Amygdala (tissue), 56 donors: ENCODE data around the gene PRKAB2.
"Not testable (repeated sequence)": the region's sequence is repeated elsewhere in the genome, so short reads cannot be mapped to it uniquely, and the experiment has no call there.

ENCODE experiments used
- DNase-seq, 56 donors: peaks; one replicate each; lab custom pipeline; 2025; lab: John Stamatoyannopoulos, UW

The PRKAB2 gene

GRCh38 chr1:147177611-147178380 is 5.5 kb upstream of the PRKAB2 start:
- no peak for DNase-seq

GRCh38 chr1:147171399-147172167 is 687 bp downstream of the PRKAB2 start:
- DNase-seq: peak in 5 of 56 donors; percentile 2 to 31 (median 10)

- DNase-seq: no peak
Observed at GRCh38 chr1:147169840-147170674, 2.2 kb downstream of the PRKAB2 start.

- DNase-seq: no peak
Observed at GRCh38 chr1:147169171-147169570, 3.1 kb downstream of the PRKAB2 start.

- peak in 1 of 56 donors; percentile 7 for DNase-seq
Observed at GRCh38 chr1:147168626-147169058, 3.6 kb downstream of the PRKAB2 start.

DNA sequence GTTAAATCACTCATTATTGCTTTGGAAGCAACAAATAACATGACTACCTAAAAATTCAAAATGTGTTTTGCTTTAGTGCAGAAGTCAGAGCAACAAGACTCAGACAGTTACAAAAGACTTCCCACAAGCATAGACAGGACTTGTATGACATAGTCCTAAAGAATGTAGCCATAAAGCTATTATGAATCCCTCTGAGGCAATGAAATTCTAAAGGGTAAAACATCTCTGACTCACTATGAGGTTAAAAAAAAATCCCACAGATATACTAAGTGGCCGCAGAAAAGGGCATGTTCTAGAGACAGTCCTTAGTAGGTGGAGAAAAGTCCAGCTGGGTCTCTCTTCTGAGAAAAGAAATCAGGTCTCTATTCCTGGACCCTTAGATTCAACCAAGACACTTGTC is 4.9 kb downstream of the PRKAB2 start:
- DNase-seq: no peak

- no peak for DNase-seq
Observed at GRCh38 chr1:147163019-147163418, 9.3 kb downstream of the PRKAB2 start.

DNA sequence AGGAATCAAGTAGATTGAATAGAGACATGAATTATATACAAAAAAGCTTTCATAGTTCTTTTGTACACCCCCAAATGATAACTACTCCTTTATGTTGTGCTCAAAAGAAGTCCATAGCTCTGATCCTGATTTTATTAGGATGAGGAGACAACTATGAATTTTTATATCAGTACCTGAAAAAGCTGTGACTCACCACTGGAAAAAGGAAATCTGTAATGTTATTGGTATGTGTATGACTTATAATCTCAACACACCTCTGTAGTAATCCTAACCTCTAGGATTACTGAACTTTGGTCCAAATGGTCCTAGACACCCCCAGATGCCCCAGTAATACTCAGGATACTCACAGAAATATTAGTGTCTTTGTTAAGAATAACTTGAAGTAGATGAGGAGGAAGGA is 10.2 kb downstream of the PRKAB2 start:
- DNase-seq: no peak

- DNase-seq: not testable (repeated sequence)
Observed at GRCh38 chr1:147157116-147157515, 15.2 kb downstream of the PRKAB2 start.

DNA sequence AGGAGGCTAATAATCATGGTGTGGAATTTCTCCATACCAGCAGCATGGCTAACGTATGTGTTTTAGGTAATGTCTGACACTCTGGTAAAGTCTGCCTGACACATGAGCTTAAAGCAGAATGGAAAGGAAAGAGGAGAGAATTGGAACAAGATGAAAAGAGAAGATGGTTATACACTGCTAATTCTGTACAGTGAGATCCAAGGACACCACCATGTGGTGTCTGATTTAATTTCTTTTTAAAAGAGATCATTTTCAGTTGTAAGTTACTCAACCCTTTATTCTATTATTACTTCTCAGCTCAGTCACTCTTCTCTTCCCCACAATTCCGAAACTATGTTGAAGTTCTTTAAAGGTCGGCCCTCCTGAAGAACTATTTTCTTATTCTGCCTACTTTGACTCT is 15.6 kb downstream of the PRKAB2 start:
- no peak for DNase-seq

GRCh38 chr1:147152772-147153171 is 19.5 kb downstream of the PRKAB2 start:
- no peak for DNase-seq

- no peak for DNase-seq
Observed at GRCh38 chr1:147151244-147151643, 21.0 kb downstream of the PRKAB2 start.

DNA sequence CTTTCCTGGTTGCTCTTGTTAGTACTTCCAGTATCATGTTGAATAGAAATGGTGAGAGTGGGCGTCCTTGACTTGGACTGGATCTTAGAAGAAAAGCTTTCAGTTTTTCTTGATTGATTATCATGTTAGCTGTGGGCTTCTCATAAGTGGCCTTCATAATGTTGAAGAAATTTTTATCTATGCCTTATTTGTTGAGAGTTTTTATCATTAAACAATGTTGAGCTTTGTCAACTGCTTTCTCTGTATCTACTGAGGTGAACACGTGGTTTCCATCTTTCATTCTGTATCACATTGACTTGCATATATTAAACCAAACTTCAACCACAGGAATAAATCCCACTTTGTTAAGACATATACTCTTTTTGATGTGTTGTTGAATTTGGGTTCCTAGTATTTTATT is 29.4 kb downstream of the PRKAB2 start:
- no peak for DNase-seq

- DNase-seq: not testable (repeated sequence)
Observed at GRCh38 chr1:147130721-147131120, 41.5 kb downstream of the PRKAB2 start.

DNA sequence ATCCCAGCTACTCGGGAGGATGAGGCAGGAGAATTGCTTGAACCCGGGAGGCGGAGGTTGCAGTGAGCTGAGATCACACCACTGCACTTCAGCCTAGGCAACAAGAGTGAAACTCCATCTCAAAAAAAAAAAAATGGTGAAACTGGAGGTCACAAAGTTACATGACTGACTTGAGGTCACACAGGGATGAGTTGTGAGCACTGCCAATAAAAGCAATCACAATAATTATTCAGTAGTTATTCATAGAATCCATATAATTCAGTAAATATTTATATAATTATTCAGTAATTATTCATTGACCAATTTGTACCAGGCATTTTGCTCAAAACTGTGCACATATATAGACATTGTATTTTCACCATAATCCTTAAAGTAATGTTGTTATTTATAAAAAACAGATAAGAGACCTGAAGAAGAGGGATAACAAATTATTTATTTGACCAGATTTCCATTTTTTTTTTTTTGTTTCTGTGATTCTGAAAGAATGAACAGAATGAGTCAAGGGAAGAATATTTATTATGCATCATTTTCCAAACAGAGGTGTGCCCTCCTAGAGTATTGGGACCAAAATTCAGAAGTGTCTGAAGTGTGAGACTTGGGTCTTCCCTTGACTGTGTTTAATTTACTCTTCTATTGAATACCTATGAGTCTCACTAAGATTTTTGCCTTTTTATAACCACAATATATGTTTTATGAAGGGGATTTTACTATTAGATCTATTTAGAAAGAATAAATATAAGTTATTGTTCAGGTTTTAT is 43.0 kb downstream of the PRKAB2 start:
- DNase-seq: no peak

- DNase-seq: no peak
Observed at GRCh38 chr1:147124266-147124665, 48.0 kb downstream of the PRKAB2 start.

- no peak for DNase-seq
Observed at GRCh38 chr1:147117109-147117508, 55.2 kb downstream of the PRKAB2 start.

GRCh38 chr1:147115496-147115895 is 56.8 kb downstream of the PRKAB2 start:
- no peak for DNase-seq

- not testable (repeated sequence) for DNase-seq
Observed at GRCh38 chr1:147115079-147115478, 57.2 kb downstream of the PRKAB2 start.

GRCh38 chr1:147114353-147114752 is 57.9 kb downstream of the PRKAB2 start:
- not testable (repeated sequence) for DNase-seq
